SK-N-SH (cell line): ENCODE data around the gene CFAP221. TPM values are rescaled to one million over a fixed set of nuclear protein-coding genes. Genes with fewer than 3 reads are reported as not detected.

Experiments
- CTCF ChIA-PET: fragments of 300-600, 350-600 bp; formaldehyde crosslinking; extraction: SDS; loops from one replicate; lab custom pipeline; 2021; lab: Yijun Ruan, JAX
- POLR2A ChIA-PET: fragments of 350-600 bp; sonication (Branson Sonifier 250); formaldehyde crosslinking; extraction: SDS; loops from one replicate; lab custom pipeline; 2020; ENCODE audit warnings: antibody characterized with exemption, inconsistent platforms; lab: Yijun Ruan, JAX
- DNase-seq: peaks from one replicate; pipeline ENCODE4 v3.0.0; 2012
- H2AFZ ChIP-seq: fragments of 200-600 bp; sonication (generic); 2 replicates; pipeline ENCODE4 v1.8.1; 2016; ENCODE audit warnings: antibody characterized with exemption, mild to moderate bottlenecking, low read depth
- H3F3A ChIP-seq: fragments of 200-600 bp; sonication (generic); replicated peaks from 2 replicates; pipeline ENCODE3; 2016; ENCODE audit warnings: antibody characterized with exemption, mild to moderate bottlenecking; ENCODE audit not compliant: insufficient read depth
- H3K27ac ChIP-seq, 2 experiments: fragments of 200-500 bp in 1 of 2; fragments of 200-600 bp in 1 of 2; sonication (Bioruptor generic) in 1 of 2; sonication (generic), shearing (Covaris generic) in 1 of 2; 2 replicates each; pipeline versions ENCODE4 v1.5.1 to v1.6.1; 2014 to 2016; ENCODE audit warnings: low read depth in 2 of 2, inconsistent platforms in 1 of 2, low read length in 1 of 2, mild to moderate bottlenecking in 1 of 2, mixed read lengths in 1 of 2
- H3K27me3 ChIP-seq: fragments of 200-600 bp; sonication (generic), shearing (Covaris generic); 2 replicates; pipeline ENCODE4 v1.6.1; 2016; ENCODE audit warnings: mixed run types; ENCODE audit not compliant: insufficient read depth
- H3K36me3 ChIP-seq, 2 experiments: fragments of 200-500 bp in 1 of 2; fragments of 200-600 bp in 1 of 2; sonication (Bioruptor generic) in 1 of 2; sonication (generic) in 1 of 2; replicated peaks in 1 of 2; 2 replicates each; pipeline versions ENCODE3 to v1.5.1; 2014 to 2016; ENCODE audit warnings: low read length in 1 of 2, mild to moderate bottlenecking in 1 of 2; ENCODE audit not compliant: insufficient read depth in 2 of 2, control insufficient read depth in 1 of 2
- H3K4me1 ChIP-seq, 2 experiments: fragments of 200-500 bp in 1 of 2; fragments of 200-600 bp in 1 of 2; sonication (Bioruptor generic) in 1 of 2; sonication (generic), shearing (Covaris generic) in 1 of 2; 2 replicates each; pipeline versions ENCODE4 v1.5.1 to v1.6.1; 2014 to 2016; ENCODE audit warnings: low read depth in 1 of 2, low read length in 1 of 2, mixed run types in 1 of 2; ENCODE audit not compliant: insufficient read depth in 2 of 2, control insufficient read depth in 1 of 2
- H3K4me2 ChIP-seq: fragments of 200-600 bp; sonication (generic), shearing (Covaris generic); 2 replicates; pipeline ENCODE4 v1.6.1; 2017; ENCODE audit warnings: mixed run types
- H3K4me3 ChIP-seq, 2 experiments: fragments of 200-500 bp in 1 of 2; fragments of 200-600 bp in 1 of 2; sonication (Bioruptor generic) in 1 of 2; sonication (generic), shearing (Covaris generic) in 1 of 2; 2 replicates each; pipeline versions ENCODE4 v1.5.1 to v1.8.1; 2014 to 2016; ENCODE audit warnings: low read depth in 2 of 2, inconsistent platforms in 1 of 2, low read length in 1 of 2, mild to moderate bottlenecking in 1 of 2, mixed read lengths in 1 of 2, moderate library complexity in 1 of 2
- H3K79me2 ChIP-seq: fragments of 200-600 bp; sonication (generic); 2 replicates; pipeline ENCODE4 v1.8.1; 2017; ENCODE audit warnings: mild to moderate bottlenecking; ENCODE audit not compliant: insufficient read depth
- H3K9ac ChIP-seq: fragments of 200-600 bp; sonication (generic); 2 replicates; pipeline ENCODE4 v1.6.1; 2017; ENCODE audit warnings: mixed run types
- H3K9me2 ChIP-seq: fragments of 200-600 bp; sonication (generic); 2 replicates; pipeline ENCODE4 v1.6.1; 2017; ENCODE audit warnings: mixed run types
- H3K9me3 ChIP-seq: fragments of 200-600 bp; sonication (generic); 2 replicates; pipeline ENCODE4 v1.6.1; 2017; ENCODE audit warnings: mixed run types, mild to moderate bottlenecking, moderate library complexity
- H4K20me1 ChIP-seq: fragments of 200-600 bp; sonication (generic); 2 replicates; pipeline ENCODE4 v1.6.1; 2017; ENCODE audit warnings: mild to moderate bottlenecking, mixed run types; ENCODE audit not compliant: insufficient read depth
- CTCF ChIP-seq: fragments of 200-600 bp; sonication (generic); IDR thresholded peaks from 2 replicates; pipeline ENCODE4 v1.6.1; 2017; ENCODE audit warnings: antibody characterized with exemption, mild to moderate bottlenecking, moderate library complexity
- ELF1 ChIP-seq: IDR thresholded peaks from 2 replicates; pipeline ENCODE4 v1.4.0; 2012
- FOSL2 ChIP-seq: IDR thresholded peaks from 2 replicates; pipeline ENCODE4 v1.4.0; 2012; ENCODE audit warnings: low read depth, mild to moderate bottlenecking, moderate library complexity, borderline replicate concordance
- FOXM1 ChIP-seq: IDR thresholded peaks from 2 replicates; pipeline ENCODE4 v1.4.0; 2012; ENCODE audit warnings: low read depth, mild to moderate bottlenecking
- GATA2 ChIP-seq: sonication (generic); formaldehyde crosslinking; IDR thresholded peaks from 2 replicates; pipeline ENCODE4 v1.5.0; 2020; ENCODE audit warnings: mild to moderate bottlenecking, missing genetic modification reagents
- JUND ChIP-seq: IDR thresholded peaks from 2 replicates; pipeline ENCODE4 v1.4.0; 2012
- MAX ChIP-seq: IDR thresholded peaks from 2 replicates; pipeline ENCODE4 v1.4.0; 2012; ENCODE audit warnings: low read depth
- POLR2AphosphoS5 ChIP-seq: IDR thresholded peaks from 2 replicates; pipeline ENCODE4 v1.6.1; 2012; ENCODE audit warnings: low read depth, low read length
- RFX5 ChIP-seq: IDR thresholded peaks from 2 replicates; pipeline ENCODE4 v1.6.1; 2012; ENCODE audit warnings: mild to moderate bottlenecking, improper control_type of control experiment, low read length
- RXRA ChIP-seq: IDR thresholded peaks from 2 replicates; pipeline ENCODE4 v1.4.0; 2012; ENCODE audit warnings: low read depth, mild to moderate bottlenecking, borderline replicate concordance
- USF2 ChIP-seq: fragments of 150-350 bp; IDR thresholded peaks from 2 replicates; pipeline ENCODE4 v1.6.1; 2017; ENCODE audit warnings: antibody characterized with exemption, low read length, low read depth, borderline replicate concordance
- YY1 ChIP-seq: IDR thresholded peaks from 2 replicates; pipeline ENCODE4 v1.4.0; 2012; ENCODE audit warnings: low read depth, mild to moderate bottlenecking
- WGBS: methylation state at CpG from one replicate; pipeline ENCODE4 v1.1.6; 2017; ENCODE audit warnings: low lambda C conversion rate; 5-methylcytosine and 5-hydroxymethylcytosine counted together
- polyA plus RNA-seq, 3 experiments: library from polyadenylated mRNA; depleted of rRNA; stranded (reverse); fragments of >200 nt; gene quantifications; 2 replicates each; pipeline ENCODE4 v1.2.3, GENCODE V29; 2012
- TF ChIP-seq, protein P1 (sequence below): IDR thresholded peaks from 2 replicates; pipeline ENCODE4 v1.4.0; 2012; ENCODE audit warnings: low read depth, borderline replicate concordance

The CFAP221 gene
- polyA plus RNA-seq, 1 of the 3 experiments (the other 2 are of a cell fraction): 0.12 TPM

- WGBS: 21% methylated on average over 3 of the region's 3 CpGs
- Histone ChIP-seq H3K4me3 (no peak overlapping the region), H3K9ac (no peak overlapping the region), H2AFZ (no peak overlapping the region), H3K36me3 (no peaks in the 10 kb centered on the region), H3K9me2 (no peaks in the 10 kb centered on the region), H3K4me1 (no peaks in the 10 kb centered on the region; a peak in 1 of 4 replicates), H4K20me1 (no peaks in the 10 kb centered on the region), H3K4me2 (no peak overlapping the region), H3K79me2 (no peaks in the 10 kb centered on the region), H3K27ac (no peak overlapping the region), H3K9me3 (no peaks in the 10 kb centered on the region), H3F3A (no peaks in the 10 kb centered on the region), H3K27me3 (no peaks in the 10 kb centered on the region)
- POLR2A ChIA-PET: no interaction called here
- CTCF ChIA-PET: interaction anchor here (1.4 kb wide), 1 partner anchor 22 kb away, joined by 3 read pairs; no protein-coding TSS in a partner anchor
- no peak for DNase-seq
- no peak for TF ChIP-seq GATA2 (CRISPR knock-in tag)
- no peak for TF ChIP-seq CTCF
- TF ChIP-seq POLR2AphosphoS5: no peak
- TF ChIP-seq USF2: no peak
- TF ChIP-seq FOSL2: no peak
- TF ChIP-seq ELF1: no peak
- no peak for TF ChIP-seq FOXM1
- no peak for TF ChIP-seq JUND
- no peak for TF ChIP-seq RXRA
- TF ChIP-seq, protein P1, sequence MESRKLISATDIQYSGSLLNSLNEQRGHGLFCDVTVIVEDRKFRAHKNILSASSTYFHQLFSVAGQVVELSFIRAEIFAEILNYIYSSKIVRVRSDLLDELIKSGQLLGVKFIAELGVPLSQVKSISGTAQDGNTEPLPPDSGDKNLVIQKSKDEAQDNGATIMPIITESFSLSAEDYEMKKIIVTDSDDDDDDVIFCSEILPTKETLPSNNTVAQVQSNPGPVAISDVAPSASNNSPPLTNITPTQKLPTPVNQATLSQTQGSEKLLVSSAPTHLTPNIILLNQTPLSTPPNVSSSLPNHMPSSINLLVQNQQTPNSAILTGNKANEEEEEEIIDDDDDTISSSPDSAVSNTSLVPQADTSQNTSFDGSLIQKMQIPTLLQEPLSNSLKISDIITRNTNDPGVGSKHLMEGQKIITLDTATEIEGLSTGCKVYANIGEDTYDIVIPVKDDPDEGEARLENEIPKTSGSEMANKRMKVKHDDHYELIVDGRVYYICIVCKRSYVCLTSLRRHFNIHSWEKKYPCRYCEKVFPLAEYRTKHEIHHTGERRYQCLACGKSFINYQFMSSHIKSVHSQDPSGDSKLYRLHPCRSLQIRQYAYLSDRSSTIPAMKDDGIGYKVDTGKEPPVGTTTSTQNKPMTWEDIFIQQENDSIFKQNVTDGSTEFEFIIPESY: no peak
- TF ChIP-seq YY1: no peak
These were observed 30.0 kb downstream of the CFAP221 start for GRCh38 chr2:119574108-119574815.

DNA sequence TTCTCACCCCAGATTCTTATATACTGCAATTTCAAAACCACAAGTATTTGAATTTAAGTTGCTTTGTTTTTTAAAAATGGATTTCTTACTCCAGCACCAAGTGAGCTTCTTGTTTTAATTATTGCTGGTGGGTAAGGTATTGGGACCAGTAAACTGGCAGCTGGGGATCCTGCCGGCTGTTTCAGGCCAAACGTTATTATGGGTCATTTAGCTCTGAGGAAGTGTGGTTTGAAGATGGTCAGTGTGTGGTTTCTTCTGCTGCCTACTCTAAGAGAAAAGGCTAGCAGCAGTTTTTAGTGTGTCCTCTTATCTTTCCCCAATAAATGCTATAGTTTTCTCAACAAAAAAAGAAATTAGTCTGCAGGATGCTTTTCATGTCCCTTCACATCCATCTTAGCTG, 30.6 kb downstream of the CFAP221 start:
- H3K9ac ChIP-seq: no peak overlapping the region
- H3K9me3 ChIP-seq: no peaks in the 10 kb centered on the region
- no peak overlapping the region for H2AFZ ChIP-seq
- H3K27ac ChIP-seq: no peak overlapping the region
- H3K27me3 ChIP-seq: no peaks in the 10 kb centered on the region
- H3K4me1 ChIP-seq: peaks cover 0 to 2% of the 10 kb centered on the region in 2 experiments; a peak in 1 of 4 replicates
- H3K79me2 ChIP-seq: no peaks in the 10 kb centered on the region
- TF ChIP-seq MAX (no peak), RFX5 (no peak)
- TF ChIP-seq, all 33 proteins: peak for 0
- H3K4me3 ChIP-seq: no peak overlapping the region
- WGBS: 45% methylated on average over 2 of the region's 2 CpGs
- POLR2A ChIA-PET: no interaction called here
- DNase-seq: no peak
- H3K9me2 ChIP-seq: no peaks in the 10 kb centered on the region
- H4K20me1 ChIP-seq: no peaks in the 10 kb centered on the region
- no peak overlapping the region for H3K4me2 ChIP-seq
- no peaks in the 10 kb centered on the region for H3K36me3 ChIP-seq
- CTCF ChIA-PET: interaction anchor here (1.4 kb wide), 1 partner anchor 21 kb away, joined by 3 read pairs; no protein-coding TSS in a partner anchor
- no peaks in the 10 kb centered on the region for H3F3A ChIP-seq
